Stimulated activated CD4-positive, alpha-beta T cell treated with anti-CD3 and anti-CD28 coated beads, Interleukin-2, amount 100 ng/mL, for 4 hours (primary cell): ENCODE measurements around the gene DNAJB6.
A peak's percentile ranks its signal among the peaks of the same experiment; 100 is the strongest.
"Not testable (repeated sequence)": the region's sequence is repeated elsewhere in the genome, so short reads cannot be mapped to it uniquely, and the experiment has no call there.

Source experiments
- DNase-seq: peaks from one replicate; pipeline ENCODE4 v3.0.0-alpha.2; 2020; ENCODE audit warnings: low read depth

DNAJB6 gene

GRCh38 chr7:157323401-157323800, 13.4 kb upstream of the DNAJB6 start:
- DNase-seq: no peak

- no peak for DNase-seq
Measured at GRCh38 chr7:157329447-157329846, 7.4 kb upstream of the DNAJB6 start.

GRCh38 chr7:157330567-157330966, 6.2 kb upstream of the DNAJB6 start:
- DNase-seq: not testable (repeated sequence)

GRCh38 chr7:157331049-157331448, 5.8 kb upstream of the DNAJB6 start:
- not testable (repeated sequence) for DNase-seq

GRCh38 chr7:157335236-157335635, 1.6 kb upstream of the DNAJB6 start:
- DNase-seq: no peak

GRCh38 chr7:157335991-157336382, 817 bp upstream of the DNAJB6 start:
- DNase-seq: no peak

- DNase-seq: peak; percentile 36
Measured at GRCh38 chr7:157337316-157338149, 729 bp downstream of the DNAJB6 start.

- peak; percentile 52 for DNase-seq
Measured at GRCh38 chr7:157339777-157340677, 3.2 kb downstream of the DNAJB6 start.

GRCh38 chr7:157347217-157347904, 10.6 kb downstream of the DNAJB6 start:
- DNase-seq: peak; percentile 23

GRCh38 chr7:157348548-157348947, 11.7 kb downstream of the DNAJB6 start:
- DNase-seq: no peak

- DNase-seq: no peak
Measured at GRCh38 chr7:157352516-157352915, 15.7 kb downstream of the DNAJB6 start.

- DNase-seq: no peak
Measured at GRCh38 chr7:157355784-157356511, 19.1 kb downstream of the DNAJB6 start.

- DNase-seq: no peak
Measured at GRCh38 chr7:157357129-157358040, 20.6 kb downstream of the DNAJB6 start.

- DNase-seq: no peak
Measured at GRCh38 chr7:157358041-157358752, 21.4 kb downstream of the DNAJB6 start.

- no peak for DNase-seq
Measured at GRCh38 chr7:157358753-157359096, 21.9 kb downstream of the DNAJB6 start.

- DNase-seq: no peak
Measured at GRCh38 chr7:157359581-157359980, 22.8 kb downstream of the DNAJB6 start.

- no peak for DNase-seq
Measured at GRCh38 chr7:157360483-157361025, 23.8 kb downstream of the DNAJB6 start.

GRCh38 chr7:157361537-157361936, 24.7 kb downstream of the DNAJB6 start:
- DNase-seq: no peak

- no peak for DNase-seq
Measured at GRCh38 chr7:157362729-157363128, 25.9 kb downstream of the DNAJB6 start.

- DNase-seq: no peak
Measured at GRCh38 chr7:157366722-157367121, 29.9 kb downstream of the DNAJB6 start.
